PC-3 (cell line): ENCODE measurements around the gene SLIT1. TPM values are rescaled to one million over a fixed set of nuclear protein-coding genes. Genes with fewer than 3 reads are reported as not detected.

Experiments used
- ATAC-seq: fragments of 200-7000 bp; cut with Tn5 transposase; 2 replicates; pipeline ENCODE4 v1.9.1; 2020; ENCODE audit warnings: mild to moderate bottlenecking, moderate library complexity
- BruUV-seq: library from RNA; stranded (reverse); fragments of 400-500 nt; replicated peaks from 2 replicates; lab custom pipeline; 2021; lab: Mats Ljungman, UMichigan
- CTCF ChIA-PET: fragments of 300-600 bp; sonication (Branson Sonifier 250); formaldehyde crosslinking; loops from one replicate; lab custom pipeline; 2022; ENCODE audit warnings: antibody characterized with exemption; lab: Charles Lee
- POLR2A ChIA-PET: fragments of 300-600 bp; sonication (Branson Sonifier 250); formaldehyde crosslinking; loops from one replicate; lab custom pipeline; 2022; ENCODE audit warnings: antibody characterized with exemption; ENCODE audit not compliant: unreplicated experiment; lab: Charles Lee
- DNase-seq: peaks from one replicate; pipeline ENCODE4 v3.0.0-alpha.2; 2015
- H2AFZ ChIP-seq: fragments of 300-600 bp; sonication (generic); 2 replicates; pipeline ENCODE4 v1.6.0; 2016; ENCODE audit warnings: antibody characterized with exemption, low read length
- H3F3A ChIP-seq: fragments of 300-600 bp; sonication (generic); one replicate; pipeline ENCODE4 v1.6.0; 2017; ENCODE audit warnings: antibody characterized with exemption, low read length, control low read depth, mild to moderate bottlenecking; ENCODE audit not compliant: unreplicated experiment
- H3K27ac ChIP-seq: fragments of 300-600 bp; sonication (generic); 2 replicates; pipeline ENCODE4 v1.5.1; 2016; ENCODE audit warnings: mild to moderate bottlenecking, low read length
- H3K27me3 ChIP-seq: fragments of 300-600 bp; sonication (generic); 2 replicates; pipeline ENCODE4 v1.6.1; 2016; ENCODE audit warnings: low read length, mixed read lengths
- H3K36me3 ChIP-seq: fragments of 300-600 bp; sonication (generic); 2 replicates; pipeline ENCODE4 v1.6.1; 2016; ENCODE audit warnings: low read depth, mixed run types, low read length, mixed read lengths
- H3K4me1 ChIP-seq: fragments of 300-600 bp; sonication (generic); 2 replicates; pipeline ENCODE4 v1.5.1; 2016; ENCODE audit warnings: low read length; ENCODE audit not compliant: insufficient read depth
- H3K4me2 ChIP-seq: fragments of 300-600 bp; sonication (generic); 2 replicates; pipeline ENCODE4 v1.6.0; 2016; ENCODE audit warnings: low read length
- H3K4me3 ChIP-seq: fragments of 300-600 bp; sonication (generic); 2 replicates; pipeline ENCODE4 v1.5.1; 2016; ENCODE audit warnings: mild to moderate bottlenecking, low read length, mixed read lengths
- H3K79me2 ChIP-seq: fragments of 300-600 bp; sonication (generic); 2 replicates; pipeline ENCODE4 v1.6.1; 2017; ENCODE audit warnings: low read length, mixed read lengths
- H3K9ac ChIP-seq: fragments of 300-600 bp; sonication (generic); 2 replicates; pipeline ENCODE4 v1.6.0; 2016; ENCODE audit warnings: mild to moderate bottlenecking, low read length
- H3K9me2 ChIP-seq: fragments of 300-600 bp; sonication (generic); replicated peaks from 2 replicates; pipeline ENCODE4 v1.6.1; 2016; ENCODE audit warnings: mixed run types, low read length, mixed read lengths
- H3K9me3 ChIP-seq: fragments of 300-600 bp; sonication (generic); 2 replicates; pipeline ENCODE4 v1.6.1; 2016; ENCODE audit warnings: low read length, mixed read lengths
- H4K20me1 ChIP-seq: fragments of 300-600 bp; sonication (generic); 2 replicates; pipeline ENCODE4 v1.6.1; 2016; ENCODE audit warnings: low read length, mixed read lengths
- CTCF ChIP-seq: fragments of 300-600 bp; sonication (generic); conservative IDR thresholded peaks from 2 replicates; pipeline ENCODE4 v1.5.1; 2017; ENCODE audit warnings: antibody characterized with exemption, low read depth, mild to moderate bottlenecking, low read length
- EZH2 ChIP-seq: fragments of 300-600 bp; sonication (generic); IDR thresholded peaks from one replicate; pipeline ENCODE4 v1.6.1; 2017; ENCODE audit warnings: antibody characterized with exemption, mild to moderate bottlenecking, low read length; ENCODE audit not compliant: unreplicated experiment
- EZH2phosphoT487 ChIP-seq: fragments of 300-600 bp; sonication (generic); IDR thresholded peaks from 2 replicates; pipeline ENCODE4 v1.6.1; 2018; ENCODE audit warnings: mild to moderate bottlenecking, antibody characterized with exemption, low read length, borderline replicate concordance
- intact Hi-C: fragments of 100-400 bp; cut with micrococcal nuclease; formaldehyde crosslinking; loops from 2 replicates; pipeline ENCODE4 v1.9.0; 2023
- total RNA-seq: library from RNA; depleted of rRNA; stranded (reverse); fragments of >200 nt; gene quantifications from 2 replicates; pipeline ENCODE4 v1.2.3, GENCODE V29; 2014

Gene SLIT1
- total RNA-seq, 1 experiment from 2014 or later: not detected

GRCh38 chr10:97184971-97185325 lies 811 bp downstream of the SLIT1 start:
- CTCF ChIA-PET: no interaction called here
- TF ChIP-seq CTCF (no peak), EZH2phosphoT487 (no peak), EZH2 (no peak)
- no peaks in the 10 kb centered on the region for H3K9me2 ChIP-seq
- POLR2A ChIA-PET: no interaction called here
- no peak overlapping the region for H2AFZ ChIP-seq
- H3K4me2 ChIP-seq: no peak overlapping the region
- H3K4me1 ChIP-seq: no peaks in the 10 kb centered on the region
- H4K20me1 ChIP-seq: no peaks in the 10 kb centered on the region
- H3K9me3 ChIP-seq: no peaks in the 10 kb centered on the region
- peaks cover 26% of the 10 kb centered on the region for H3K27me3 ChIP-seq
- H3K4me3 ChIP-seq: no peak overlapping the region
- no peak overlapping the region for H3K9ac ChIP-seq
- no peaks in the 10 kb centered on the region for H3F3A ChIP-seq
- intact Hi-C loops: no loop called here
- no peak for DNase-seq
- BruUV-seq: no TSS peak
- H3K36me3 ChIP-seq: no peaks in the 10 kb centered on the region
- no peak for ATAC-seq
- no peak overlapping the region for H3K27ac ChIP-seq
- H3K79me2 ChIP-seq: no peaks in the 10 kb centered on the region

DNA sequence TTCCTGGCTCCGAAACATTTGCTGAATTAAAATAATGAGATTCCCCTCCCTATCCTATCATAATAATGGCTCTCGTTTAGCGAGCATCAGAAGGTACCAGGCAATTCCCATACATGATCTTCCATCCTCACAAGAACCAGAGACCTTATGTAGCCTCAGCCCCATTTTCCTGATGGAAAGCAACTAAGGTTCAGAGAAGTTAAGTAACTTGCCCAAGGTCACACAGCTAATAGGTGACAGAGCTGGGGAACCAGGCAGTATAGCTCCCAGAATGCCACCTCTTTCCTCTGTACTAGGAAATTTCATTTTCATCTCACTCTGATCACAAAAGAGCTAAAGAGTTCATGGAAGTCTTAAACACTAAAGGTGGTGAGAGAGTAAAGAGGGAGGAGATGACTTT lies 2.4 kb downstream of the SLIT1 start:
- intact Hi-C loops: no loop called here
- POLR2A ChIA-PET: no interaction called here
- Histone ChIP-seq H3K27me3 (peaks cover 30% of the 10 kb centered on the region), H3F3A (no peaks in the 10 kb centered on the region), H3K9me3 (no peaks in the 10 kb centered on the region), H3K27ac (no peak overlapping the region), H3K4me3 (no peak overlapping the region), H3K4me2 (no peak overlapping the region), H2AFZ (no peak overlapping the region), H3K79me2 (no peaks in the 10 kb centered on the region), H4K20me1 (no peaks in the 10 kb centered on the region), H3K4me1 (no peaks in the 10 kb centered on the region), H3K9ac (no peak overlapping the region), H3K36me3 (no peaks in the 10 kb centered on the region), H3K9me2 (no peaks in the 10 kb centered on the region)
- CTCF ChIA-PET: interaction anchor here (1.0 kb wide), 1 partner anchor 27 kb away, joined by 3 read pairs; no protein-coding TSS in a partner anchor
- DNase-seq: no peak
- ATAC-seq: no peak
- TF ChIP-seq EZH2phosphoT487 (no peak), CTCF (no peak), EZH2 (no peak)
- BruUV-seq: no TSS peak

DNA sequence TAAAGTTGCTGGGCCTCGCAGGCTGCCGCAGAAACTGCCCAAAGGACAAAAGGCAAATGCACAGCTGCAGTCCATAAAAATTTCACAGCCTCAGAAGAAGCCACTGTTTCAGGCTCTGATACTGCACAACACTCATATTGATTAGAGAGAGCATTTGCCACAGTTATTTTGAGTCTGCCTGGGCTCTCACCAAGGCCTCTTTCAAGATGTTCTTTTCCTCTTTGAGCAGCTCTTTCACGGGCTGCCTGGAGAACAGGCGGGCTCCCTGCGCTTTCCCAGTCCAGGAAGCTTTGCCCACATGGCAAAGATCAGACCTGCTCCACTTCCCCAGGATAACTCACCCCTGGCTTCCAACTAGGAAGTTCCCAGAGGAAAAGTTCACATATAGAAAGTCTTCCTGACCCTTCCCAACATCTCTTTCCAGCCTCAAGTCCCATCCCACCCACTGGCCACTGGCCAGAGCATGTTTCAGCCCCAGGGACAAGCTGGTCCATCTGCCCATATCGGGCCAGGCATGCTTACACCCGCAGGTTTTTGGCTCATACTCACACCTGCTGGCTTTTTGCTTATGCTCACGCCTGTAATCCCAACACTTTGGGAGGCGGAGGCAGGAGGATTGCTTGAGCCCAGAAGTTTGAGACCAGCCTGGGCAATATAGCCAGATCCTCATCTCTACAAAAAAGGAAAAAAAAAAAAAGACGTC lies 3.3 kb downstream of the SLIT1 start:
- intact Hi-C loops: no loop called here
- no peaks in the 10 kb centered on the region for H3K4me1 ChIP-seq
- peaks cover 35% of the 10 kb centered on the region for H3K27me3 ChIP-seq
- H3K27ac ChIP-seq: no peak overlapping the region
- H3K4me3 ChIP-seq: no peak overlapping the region
- no peaks in the 10 kb centered on the region for H3K9me3 ChIP-seq
- H3K9me2 ChIP-seq: no peaks in the 10 kb centered on the region
- TF ChIP-seq EZH2: no peak
- no peak for TF ChIP-seq EZH2phosphoT487
- no peak for TF ChIP-seq CTCF
- no peaks in the 10 kb centered on the region for H3F3A ChIP-seq
- DNase-seq (no peak), ATAC-seq (no peak)
- no peak overlapping the region for H2AFZ ChIP-seq
- ChIA-PET POLR2A (no interaction called here), CTCF (no interaction called here)
- H3K36me3 ChIP-seq: no peaks in the 10 kb centered on the region
- no peaks in the 10 kb centered on the region for H4K20me1 ChIP-seq
- H3K79me2 ChIP-seq: no peaks in the 10 kb centered on the region
- H3K9ac ChIP-seq: no peak overlapping the region
- BruUV-seq: no TSS peak
- no peak overlapping the region for H3K4me2 ChIP-seq
